RWPE2 (cell line): ENCODE measurements around the gene GLIS2.

Source experiments
- ATAC-seq: fragments of 200-7000 bp; cut with Tn5 transposase; 3 replicates; pipeline ENCODE4 v1.9.1; 2021; ENCODE audit warnings: low read depth
- DNase-seq: peaks from one replicate; pipeline ENCODE4 v3.0.0-alpha.2; 2020; ENCODE audit warnings: low spot score
- H3K27ac ChIP-seq: fragments of 450-650 bp; 2 replicates; pipeline ENCODE4 v1.5.1; 2017; ENCODE audit warnings: mild to moderate bottlenecking; ENCODE audit not compliant: poor library complexity, severe bottlenecking
- H3K27me3 ChIP-seq: fragments of 250-450 bp; sonication (Bioruptor Pico); 2 replicates; pipeline ENCODE4 v1.5.1; 2021; ENCODE audit warnings: mild to moderate bottlenecking, moderate library complexity; ENCODE audit not compliant: insufficient read depth, poor library complexity, severe bottlenecking
- H3K36me3 ChIP-seq: fragments of 250-450 bp; sonication (Bioruptor Pico); 2 replicates; pipeline ENCODE4 v1.5.1; 2020; ENCODE audit warnings: low read depth, mild to moderate bottlenecking, moderate library complexity
- H3K4me1 ChIP-seq: fragments of 250-450 bp; sonication (Bioruptor Pico); 2 replicates; pipeline ENCODE4 v1.5.1; 2021; ENCODE audit warnings: mild to moderate bottlenecking, moderate library complexity; ENCODE audit not compliant: insufficient read depth, poor library complexity, severe bottlenecking
- H3K4me3 ChIP-seq: fragments of 250-450 bp; sonication (Bioruptor Pico); 2 replicates; pipeline ENCODE4 v1.5.1; 2021; ENCODE audit warnings: mild to moderate bottlenecking, moderate library complexity; ENCODE audit not compliant: severe bottlenecking
- H3K9me3 ChIP-seq: fragments of 250-450 bp; sonication (Bioruptor Pico); 2 replicates; pipeline ENCODE4 v1.5.1; 2021; ENCODE audit warnings: mild to moderate bottlenecking, moderate library complexity; ENCODE audit not compliant: severe bottlenecking
- TF ChIP-seq, protein P1 (sequence below): fragments of 450-650 bp; IDR thresholded peaks from one replicate; pipeline ENCODE4 v1.5.1; 2017; ENCODE audit warnings: mild to moderate bottlenecking, moderate library complexity; ENCODE audit not compliant: poor library complexity, severe bottlenecking

The GLIS2 gene

DNA sequence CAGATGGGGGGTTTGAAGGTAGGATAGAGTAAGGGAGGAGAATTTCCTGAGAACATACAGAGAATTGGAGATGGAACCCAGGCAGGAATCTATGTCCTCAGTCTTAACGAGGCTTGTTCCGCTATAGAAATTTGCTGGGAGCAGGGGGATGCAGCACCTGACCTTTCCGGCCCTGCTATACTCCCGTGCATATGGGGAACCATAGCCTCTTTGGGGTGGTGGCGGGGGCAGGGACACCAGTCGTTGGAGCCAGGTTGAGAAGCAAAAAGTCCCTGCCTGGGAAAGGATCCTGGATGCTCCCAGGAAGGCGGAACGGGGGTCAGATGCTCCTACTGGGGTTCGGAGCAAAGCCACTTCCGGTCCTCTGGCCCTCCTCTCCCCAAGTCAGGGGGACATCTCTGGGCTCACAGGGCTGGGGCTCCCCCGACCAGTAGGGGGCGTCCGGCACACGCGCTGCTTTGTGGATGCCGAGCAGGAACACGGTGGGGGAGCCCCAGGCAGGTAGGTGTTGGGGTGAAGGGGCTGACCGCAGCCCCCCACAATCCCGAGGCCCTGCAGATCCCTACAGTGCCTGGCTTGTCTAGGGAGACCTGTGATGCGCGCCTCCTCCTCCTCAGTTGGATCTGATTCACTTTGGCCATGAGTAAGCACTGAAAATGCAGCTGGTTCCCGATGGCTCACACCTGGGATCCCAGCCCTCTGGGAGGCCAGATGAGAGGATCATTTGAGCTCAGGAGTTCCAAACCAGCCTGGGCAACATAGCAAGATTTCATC lies 27.5 kb upstream of the GLIS2 start:
- ATAC-seq (peak; percentile 77), DNase-seq (no peak)
- Histone ChIP-seq H3K9me3 (no peaks in the 10 kb centered on the region), H3K4me3 (no peak overlapping the region), H3K4me1 (peaks cover 27% of the 10 kb centered on the region), H3K36me3 (no peaks in the 10 kb centered on the region), H3K27ac (peak overlapping the region; percentile 69), H3K27me3 (no peaks in the 10 kb centered on the region)
- TF ChIP-seq, protein P1, sequence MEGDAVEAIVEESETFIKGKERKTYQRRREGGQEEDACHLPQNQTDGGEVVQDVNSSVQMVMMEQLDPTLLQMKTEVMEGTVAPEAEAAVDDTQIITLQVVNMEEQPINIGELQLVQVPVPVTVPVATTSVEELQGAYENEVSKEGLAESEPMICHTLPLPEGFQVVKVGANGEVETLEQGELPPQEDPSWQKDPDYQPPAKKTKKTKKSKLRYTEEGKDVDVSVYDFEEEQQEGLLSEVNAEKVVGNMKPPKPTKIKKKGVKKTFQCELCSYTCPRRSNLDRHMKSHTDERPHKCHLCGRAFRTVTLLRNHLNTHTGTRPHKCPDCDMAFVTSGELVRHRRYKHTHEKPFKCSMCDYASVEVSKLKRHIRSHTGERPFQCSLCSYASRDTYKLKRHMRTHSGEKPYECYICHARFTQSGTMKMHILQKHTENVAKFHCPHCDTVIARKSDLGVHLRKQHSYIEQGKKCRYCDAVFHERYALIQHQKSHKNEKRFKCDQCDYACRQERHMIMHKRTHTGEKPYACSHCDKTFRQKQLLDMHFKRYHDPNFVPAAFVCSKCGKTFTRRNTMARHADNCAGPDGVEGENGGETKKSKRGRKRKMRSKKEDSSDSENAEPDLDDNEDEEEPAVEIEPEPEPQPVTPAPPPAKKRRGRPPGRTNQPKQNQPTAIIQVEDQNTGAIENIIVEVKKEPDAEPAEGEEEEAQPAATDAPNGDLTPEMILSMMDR: peak; percentile 92

DNA sequence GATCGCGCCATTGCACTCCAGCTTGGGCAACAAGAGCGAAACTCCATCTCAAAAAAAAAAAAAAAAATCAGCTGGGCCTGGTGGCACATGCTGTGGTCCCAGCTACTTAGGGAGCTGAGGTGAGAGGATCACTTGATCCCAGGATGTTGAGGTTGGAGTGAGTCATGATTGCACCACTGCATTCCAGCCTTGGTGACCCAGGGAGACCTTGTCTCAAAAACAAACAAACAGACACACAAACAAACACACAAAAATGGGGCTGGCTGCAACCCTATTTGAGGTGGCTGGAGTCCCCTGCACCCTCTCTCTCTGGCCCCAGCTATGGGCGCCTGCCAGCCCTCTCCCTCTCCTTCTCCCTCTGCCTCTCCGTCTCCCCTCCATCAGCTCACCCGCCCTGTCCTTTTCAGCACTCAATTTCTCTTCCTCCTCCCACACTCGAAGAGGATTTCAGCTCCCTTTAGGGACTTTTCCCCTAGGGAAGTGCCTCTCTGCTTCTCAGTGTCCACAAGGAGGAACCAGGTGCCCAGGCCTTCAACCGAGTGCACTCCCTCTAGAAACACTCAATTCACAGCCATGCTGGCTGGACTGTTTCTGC lies 25.5 kb upstream of the GLIS2 start:
- DNase-seq (no peak), ATAC-seq (peak; percentile 45)
- Histone ChIP-seq H3K27me3 (no peaks in the 10 kb centered on the region), H3K27ac (peak overlapping the region; percentile 69), H3K4me1 (peaks cover 36% of the 10 kb centered on the region), H3K36me3 (no peaks in the 10 kb centered on the region), H3K9me3 (no peaks in the 10 kb centered on the region), H3K4me3 (no peak overlapping the region)
- TF ChIP-seq, protein P1: peak; percentile 58

DNA sequence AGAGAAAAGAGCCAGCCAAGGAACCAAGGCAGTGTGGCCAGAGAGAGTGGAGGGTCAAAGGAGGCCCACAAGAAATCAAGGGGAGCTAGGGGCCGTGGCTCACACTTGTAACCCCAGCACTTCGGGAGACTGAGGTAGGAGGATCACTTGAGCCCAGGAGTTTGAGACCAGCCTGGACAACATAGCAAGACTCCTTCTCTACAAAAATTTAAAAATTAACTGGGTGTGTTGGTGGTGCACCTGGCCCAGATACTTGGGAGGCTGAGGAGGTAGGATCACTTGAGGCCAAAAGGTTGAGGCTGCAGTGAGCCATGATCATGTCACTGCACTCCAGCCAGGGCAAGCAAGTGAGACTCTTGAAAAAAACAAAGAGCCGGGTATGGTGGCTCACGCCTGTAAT lies 24.2 kb upstream of the GLIS2 start:
- Histone ChIP-seq H3K27ac (no peak overlapping the region), H3K9me3 (no peaks in the 10 kb centered on the region), H3K27me3 (no peaks in the 10 kb centered on the region), H3K36me3 (no peaks in the 10 kb centered on the region), H3K4me1 (peaks cover 36% of the 10 kb centered on the region), H3K4me3 (no peak overlapping the region)
- DNase-seq (no peak), ATAC-seq (no peak)
- TF ChIP-seq, protein P1: no peak

DNA sequence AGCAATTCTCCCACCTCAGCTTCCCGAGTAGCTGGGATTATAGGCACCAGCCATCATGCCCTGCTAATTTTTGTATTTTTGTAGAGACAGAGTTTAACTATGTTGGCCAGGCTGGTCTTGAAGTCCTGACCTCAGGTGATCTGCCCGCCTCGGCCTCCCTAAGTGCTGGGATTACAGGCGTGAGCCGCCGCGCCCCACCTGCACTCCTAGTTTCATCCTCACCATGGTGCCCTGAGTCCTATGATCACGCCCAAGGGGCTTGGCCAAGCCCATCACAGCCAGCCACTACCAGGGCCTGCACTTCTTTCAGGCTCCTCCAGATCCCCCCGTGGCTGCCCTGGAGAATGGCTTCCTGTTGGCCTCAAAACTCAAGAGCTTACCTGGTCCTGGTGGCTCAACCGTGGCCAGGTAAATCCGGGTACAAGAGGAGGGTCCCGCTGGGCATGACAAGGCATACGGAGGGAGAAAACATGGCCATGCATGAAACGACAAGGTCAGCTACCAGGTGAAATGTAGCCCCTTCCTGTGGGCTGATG lies 22.6 kb upstream of the GLIS2 start:
- no peaks in the 10 kb centered on the region for H3K36me3 ChIP-seq
- TF ChIP-seq, protein P1: no peak
- no peak overlapping the region for H3K4me3 ChIP-seq
- H3K4me1 ChIP-seq: peaks cover 45% of the 10 kb centered on the region
- DNase-seq (no peak), ATAC-seq (no peak)
- peak overlapping the region; percentile 68 for H3K27ac ChIP-seq
- no peaks in the 10 kb centered on the region for H3K9me3 ChIP-seq
- H3K27me3 ChIP-seq: no peaks in the 10 kb centered on the region
